AG08395 (cell line): ENCODE measurements around the gene ZNF100.
"Not testable (repeated sequence)": the region's sequence is repeated elsewhere in the genome, so short reads cannot be mapped to it uniquely, and the experiment has no call there.

Experiments
- DNase-seq: peaks from one replicate; pipeline ENCODE4 v3.0.0; 2012; ENCODE audit warnings: mixed read lengths, low spot score

ZNF100 gene

DNA sequence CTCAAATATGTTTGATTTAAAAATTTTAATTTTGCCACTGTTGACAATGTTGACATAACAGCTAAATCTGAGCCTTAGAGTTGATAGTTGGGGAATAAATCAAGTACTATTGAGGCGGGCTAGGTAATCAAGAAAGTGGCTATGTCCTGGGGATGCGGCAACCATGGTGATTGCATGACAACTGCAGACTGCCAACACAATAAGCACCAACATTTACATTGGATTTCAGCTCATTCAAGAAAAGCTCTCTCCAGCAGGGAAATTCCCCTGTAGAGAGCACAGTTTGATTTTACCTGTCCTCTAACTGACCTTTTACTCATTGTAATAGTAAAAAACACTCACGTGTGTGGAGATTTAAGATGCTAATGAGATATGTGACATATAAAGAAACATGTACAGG lies 63.1 kb downstream of the ZNF100 start:
- DNase-seq = no peak

DNA sequence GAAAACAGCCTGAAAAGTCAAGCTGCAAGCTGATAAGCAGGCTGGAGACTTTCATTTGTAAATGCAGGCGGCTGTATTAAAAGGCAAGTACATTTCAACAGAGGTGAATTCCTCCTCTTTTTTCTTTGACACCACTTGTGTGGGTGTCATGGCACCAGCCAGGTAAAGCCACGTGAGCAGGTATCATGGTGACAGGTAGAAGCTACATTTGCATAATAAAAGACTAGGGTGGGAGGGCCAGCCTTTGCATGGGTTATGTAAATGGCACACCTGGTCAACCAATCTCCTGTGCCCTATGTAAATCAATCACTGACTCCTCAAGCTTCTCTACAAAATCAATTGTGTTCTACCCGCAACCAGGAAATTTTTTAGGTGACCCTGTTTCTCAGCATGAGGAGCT lies 68.2 kb downstream of the ZNF100 start:
- no peak for DNase-seq

DNA sequence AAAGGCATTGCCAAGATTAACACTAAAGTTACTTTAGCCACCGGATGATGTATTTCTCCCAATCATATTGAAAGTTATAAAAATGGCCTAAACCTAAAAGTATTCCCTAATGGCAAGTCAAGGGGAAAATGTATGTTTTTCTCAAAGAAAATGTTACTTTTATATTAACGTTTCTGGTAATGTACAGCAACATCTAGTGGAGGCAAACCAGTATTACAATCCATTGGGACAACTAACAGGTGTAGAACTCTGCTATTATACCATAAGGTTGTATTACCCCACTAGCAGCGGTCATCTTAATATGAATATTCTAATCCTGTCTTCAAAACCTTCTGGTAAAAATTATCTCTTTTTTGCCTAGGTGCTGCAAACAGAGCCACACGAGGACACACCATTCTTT lies 69.2 kb downstream of the ZNF100 start:
- peak; percentile 2 for DNase-seq

DNA sequence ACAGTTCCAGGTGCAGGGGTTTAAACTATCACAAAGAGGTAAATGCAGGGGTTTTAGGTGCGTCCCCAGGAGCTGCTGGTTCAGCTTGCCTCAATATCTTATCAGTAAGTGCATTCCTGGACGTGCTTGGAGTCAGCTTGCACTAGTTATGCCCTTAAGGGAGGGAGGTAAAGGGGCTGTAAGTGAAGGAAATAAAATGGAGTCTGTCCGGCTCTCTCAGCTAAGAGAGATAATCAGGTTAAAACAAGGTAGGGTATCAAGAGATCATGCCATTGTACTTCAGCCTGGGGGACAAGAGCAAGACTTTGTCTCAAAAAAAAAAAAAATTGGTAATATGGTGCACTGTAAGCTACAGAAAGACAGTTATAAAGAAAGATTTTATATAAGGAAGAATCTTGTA lies 69.7 kb downstream of the ZNF100 start:
- no peak for DNase-seq

DNA sequence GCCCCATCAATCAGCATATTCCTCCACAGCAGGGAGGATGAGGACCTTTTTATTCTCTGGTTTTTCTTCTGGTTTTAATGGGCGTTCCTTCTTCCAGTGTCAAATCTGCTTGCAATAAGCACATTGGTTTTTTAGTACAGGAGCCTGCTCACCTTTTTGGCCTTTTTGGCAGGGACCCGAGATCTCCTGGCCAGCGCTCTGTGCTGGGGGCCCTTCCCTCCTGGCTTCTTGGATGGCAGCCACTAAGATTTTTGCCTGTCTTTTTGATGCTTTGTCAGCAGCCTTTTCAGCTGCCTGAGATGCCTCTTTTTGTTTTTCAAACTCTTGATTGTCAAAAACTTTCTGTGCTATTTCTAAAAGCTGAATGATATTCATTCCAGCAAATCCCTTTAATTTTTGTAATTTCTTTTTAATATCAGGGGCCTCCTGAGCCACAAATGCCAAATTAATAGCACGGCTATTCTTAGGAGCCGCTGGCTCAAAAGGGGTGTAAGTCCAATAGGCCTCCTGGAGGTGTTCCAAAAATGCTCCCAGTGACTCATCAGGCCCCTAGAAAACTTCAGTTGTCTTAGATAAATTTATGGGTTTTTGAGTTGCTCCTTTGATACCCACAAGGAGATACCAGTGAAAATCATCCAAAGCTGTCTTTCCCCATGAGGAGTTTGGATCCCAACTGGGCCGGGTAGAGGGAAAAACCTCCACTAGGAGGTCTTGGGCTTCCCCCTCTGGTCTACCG lies 73.0 kb downstream of the ZNF100 start:
- no peak for DNase-seq

DNA sequence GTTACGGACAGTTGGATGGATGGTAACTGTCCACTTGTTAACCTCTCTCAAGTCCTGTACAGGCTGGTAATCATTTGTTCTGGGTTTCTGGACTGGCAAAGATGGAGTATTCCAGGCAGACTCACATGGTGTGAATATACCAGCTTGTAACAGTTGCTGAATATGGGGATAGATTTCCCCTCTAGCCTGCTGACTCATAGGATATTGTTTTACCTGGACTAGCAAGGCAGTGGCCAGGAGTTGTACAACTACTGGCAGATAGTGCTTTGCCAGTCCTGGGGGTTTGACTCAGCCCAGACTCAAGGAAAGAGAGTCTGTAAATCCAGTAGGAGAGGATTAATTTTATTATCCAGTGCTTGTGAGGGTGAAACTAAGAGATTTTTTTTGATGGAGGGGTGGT lies 74.0 kb downstream of the ZNF100 start:
- no peak for DNase-seq

DNA sequence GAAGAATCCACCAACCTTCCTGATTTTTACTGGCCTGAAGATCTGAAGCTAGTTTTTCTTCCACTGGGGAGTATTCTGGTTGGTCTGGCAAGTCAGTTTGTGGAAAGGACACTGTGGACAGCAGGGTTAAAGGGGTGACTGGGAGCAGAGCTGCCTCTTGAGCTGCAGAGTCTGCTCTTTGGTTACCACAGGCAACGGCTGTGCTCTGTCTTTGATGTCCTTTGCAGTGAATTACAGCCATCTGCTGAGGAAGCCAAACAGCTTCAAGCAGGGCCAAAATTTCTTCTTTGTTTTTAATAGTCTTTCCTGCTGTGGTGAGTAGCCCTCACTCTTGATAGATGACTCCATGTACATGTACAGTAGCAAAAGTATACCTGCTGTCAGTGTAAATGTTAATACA lies 75.7 kb downstream of the ZNF100 start:
- no peak for DNase-seq

DNA sequence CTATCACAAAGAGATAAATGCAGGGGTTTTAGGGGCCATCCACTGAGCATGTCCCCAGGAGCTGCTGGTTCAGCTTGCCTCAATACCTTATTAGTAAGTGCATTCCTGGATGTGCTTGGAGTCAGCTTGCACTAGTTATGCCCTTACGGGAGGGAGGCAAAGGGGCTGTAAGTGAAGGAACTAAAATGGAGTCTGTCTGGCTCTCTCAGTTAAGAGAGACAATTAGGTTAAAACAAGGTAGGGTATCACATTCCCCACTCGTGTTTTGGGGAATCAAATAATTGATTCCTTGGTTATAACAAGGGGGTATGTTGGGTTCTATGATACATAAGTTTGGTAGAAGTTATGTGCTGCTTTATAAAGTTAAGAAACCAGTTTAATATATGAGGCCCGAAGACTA lies 78.9 kb downstream of the ZNF100 start:
- no peak for DNase-seq

DNA sequence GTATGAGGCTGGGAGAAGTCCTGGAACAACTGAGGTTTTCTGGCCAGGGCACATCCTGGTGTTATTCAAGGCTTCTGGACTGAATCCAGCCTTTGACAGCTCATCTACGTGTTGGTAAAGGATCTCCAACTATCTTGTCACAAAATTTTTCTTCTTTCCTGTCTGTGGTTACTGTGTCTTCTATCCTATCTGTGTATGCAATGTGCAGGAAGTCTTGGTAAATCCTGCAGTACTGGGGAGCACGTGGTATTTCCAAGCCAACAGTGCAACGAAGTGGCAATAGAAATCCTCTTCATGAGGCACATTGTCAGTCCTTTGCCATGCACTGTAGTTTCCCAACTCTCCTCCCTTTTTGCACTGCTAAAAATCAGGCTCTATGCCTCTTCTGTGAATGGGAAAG lies 86.7 kb downstream of the ZNF100 start:
- DNase-seq = no peak

DNA sequence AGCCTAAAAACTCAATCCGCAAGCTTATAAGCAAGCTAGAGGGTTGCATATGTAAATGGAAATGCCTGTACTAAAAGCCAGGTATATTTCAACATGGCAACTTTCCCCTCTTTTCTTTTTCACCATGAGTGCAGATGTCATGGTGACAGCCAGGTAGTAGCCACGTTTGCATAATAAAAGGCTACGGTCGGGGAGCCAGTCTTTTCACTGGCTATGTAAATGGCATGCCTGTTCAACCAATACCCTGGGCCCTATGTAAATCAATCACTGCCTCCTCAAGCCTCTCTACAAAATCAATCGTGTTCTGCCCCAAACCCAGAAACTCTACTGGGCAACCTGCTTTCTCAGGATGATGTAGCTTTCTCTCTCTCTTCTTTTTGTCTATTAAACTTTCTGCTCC lies 87.4 kb downstream of the ZNF100 start:
- DNase-seq = no peak

DNA sequence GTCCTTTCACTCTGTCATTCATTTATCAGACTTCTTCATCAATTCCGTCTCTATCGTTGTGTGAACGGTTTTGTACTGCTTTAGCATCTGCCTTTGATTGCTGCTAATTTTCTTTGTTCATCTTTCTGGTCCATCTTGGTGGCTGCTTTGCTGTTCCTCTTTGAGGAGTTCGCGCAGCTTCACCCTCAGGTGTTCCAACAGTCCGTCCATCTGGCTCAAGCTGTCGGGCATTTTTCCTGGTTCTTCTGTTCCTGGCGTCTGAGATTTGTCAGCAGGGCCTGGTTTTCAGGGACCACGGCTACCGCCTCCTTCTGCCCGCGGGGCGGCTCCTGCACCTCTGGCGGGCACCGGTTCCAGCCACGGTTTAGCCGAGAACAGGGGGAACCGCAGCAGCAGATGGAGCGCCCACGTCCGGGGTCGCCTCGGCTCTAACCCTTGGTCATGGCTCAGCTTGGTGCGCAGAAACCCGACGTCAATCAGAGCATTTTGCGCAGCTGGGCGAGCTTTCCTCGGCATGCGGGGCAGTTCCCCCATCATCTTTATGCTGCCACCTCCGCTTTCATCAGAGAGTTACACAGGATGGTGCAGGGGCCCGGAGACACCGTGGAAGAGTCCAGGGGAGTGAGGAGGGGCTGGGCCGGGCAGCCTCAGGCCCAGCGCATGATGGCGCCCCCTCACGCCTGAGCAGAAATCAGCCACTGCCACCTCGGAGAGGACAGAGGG lies 89.5 kb downstream of the ZNF100 start:
- DNase-seq = no peak

DNA sequence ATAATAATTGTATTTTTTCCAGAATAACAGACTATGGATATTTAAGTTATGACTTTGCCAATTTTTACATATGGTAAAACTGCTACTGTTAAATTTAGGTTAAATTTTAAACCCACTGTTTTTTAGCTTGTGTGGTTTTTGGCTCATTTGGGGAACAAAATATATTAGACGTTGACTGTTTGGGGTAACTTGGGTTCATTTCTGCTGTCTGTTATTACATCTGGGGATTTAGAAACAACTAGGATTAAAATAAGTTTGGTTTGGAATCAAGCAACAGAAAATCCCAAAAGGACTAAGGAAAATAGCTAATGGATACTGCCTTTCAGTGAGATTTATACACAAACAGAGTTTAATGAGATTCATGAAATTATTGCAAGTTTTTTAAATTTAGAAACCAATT lies 92.9 kb downstream of the ZNF100 start:
- no peak for DNase-seq

DNA sequence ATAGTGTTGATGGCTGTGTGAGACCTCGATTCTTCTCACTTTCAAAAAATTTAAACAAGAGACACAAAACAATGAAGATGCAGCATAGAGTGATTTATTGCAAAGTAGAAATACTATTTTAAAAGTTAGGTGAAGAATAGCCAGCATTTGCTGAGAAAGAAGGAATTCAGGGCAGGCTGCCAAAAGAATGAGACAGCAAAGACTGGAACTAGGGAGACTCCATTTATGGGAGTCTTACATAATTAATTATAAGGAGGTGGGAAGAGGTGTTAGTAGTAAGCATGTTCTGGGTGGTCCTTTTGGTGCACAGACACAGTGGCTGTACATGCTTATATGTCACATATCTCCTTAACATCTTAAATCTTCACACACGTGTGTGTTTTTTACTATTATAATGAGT lies 93.9 kb downstream of the ZNF100 start:
- DNase-seq = not testable (repeated sequence)
